ENCODE measurements around the gene GCLM. TPM values are rescaled to one million over a fixed set of nuclear protein-coding genes. Genes with fewer than 3 reads are reported as not detected.

GCLM gene
- total RNA-seq, 1 experiment from 2014 or later: 14.1 TPM

GRCh38 chr1:93910305-93910704, 1.1 kb upstream of the GCLM start:
- ATAC-seq: no peak
- ChIA-PET CTCF (interaction anchor here (0.6 to 2.2 kb wide), 21 partner anchors 9 to 606 kb away, joined by 3 to 21 read pairs (median 4); partner anchors contain the start of gene DNTTIP2), POLR2A (interaction anchor here (2.1 kb wide), 1 partner anchor 31 kb away, joined by 8 read pairs; the partner anchor contains the start of gene DNTTIP2)
- peaks cover 5% of the 10 kb centered on the region for H3K9me3 Mint-ChIP-seq
- peaks cover 22% of the 10 kb centered on the region for H3K27me3 Mint-ChIP-seq (ENCODE audit: low read depth)
- H3K4me1 Mint-ChIP-seq: peaks cover 29% of the 10 kb centered on the region
- no peak for DNase-seq (ENCODE audit: low spot score)
- TF ChIP-seq TEAD4 (CRISPR knock-in tag; IDR thresholded peaks at IDR 0.05) (no peak), ZNF416 (CRISPR knock-in tag; IDR thresholded peaks at IDR 0.05) (no peak), STAT6 (CRISPR knock-in tag; conservative IDR thresholded peaks at IDR 0.05; ENCODE audit: low read depth) (no peak), ZBTB21 (CRISPR knock-in tag; IDR thresholded peaks at IDR 0.05; ENCODE audit: borderline replicate concordance) (no peak), KAT7 (CRISPR knock-in tag; IDR thresholded peaks at IDR 0.05; ENCODE audit: borderline replicate concordance) (no peak), USF2 (CRISPR knock-in tag; IDR thresholded peaks at IDR 0.05) (no peak), E2F1 (CRISPR knock-in tag; IDR thresholded peaks at IDR 0.05) (no peak), JUN (CRISPR knock-in tag; IDR thresholded peaks at IDR 0.05) (no peak), RELA (CRISPR knock-in tag; IDR thresholded peaks at IDR 0.05; ENCODE audit: borderline replicate concordance) (no peak), HMGXB4 (CRISPR knock-in tag; IDR thresholded peaks at IDR 0.05) (no peak), IRF2 (CRISPR knock-in tag; IDR thresholded peaks at IDR 0.05; ENCODE audit: borderline replicate concordance, low read depth) (no peak), OVOL2 (CRISPR knock-in tag; IDR thresholded peaks at IDR 0.05; ENCODE audit: borderline replicate concordance) (no peak)
- peak overlapping the region; percentile 33; the same call in 1 of the 2 replicates for H3K27ac Mint-ChIP-seq
- H3K4me3 Mint-ChIP-seq: peak overlapping the region; percentile 70
- H3K36me3 Mint-ChIP-seq: no peaks in the 10 kb centered on the region

- no peaks in the 10 kb centered on the region for H3K9me3 Mint-ChIP-seq
- H3K4me3 Mint-ChIP-seq: peak overlapping the region; percentile 82
- ChIA-PET POLR2A (interaction anchor here (2.1 kb wide), 1 partner anchor 29 kb away, joined by 8 read pairs; the partner anchor contains the start of gene DNTTIP2), CTCF (interaction anchor here (0.6 to 2.2 kb wide), 8 partner anchors 11 to 131 kb away, joined by 3 to 21 read pairs (median 6); no protein-coding TSS in a partner anchor)
- no peak overlapping the region for H3K27ac Mint-ChIP-seq
- H3K4me1 Mint-ChIP-seq: peaks cover 25% of the 10 kb centered on the region
- DNase-seq (ENCODE audit: low spot score) (peak; percentile 52), ATAC-seq (peak; percentile 46)
- H3K36me3 Mint-ChIP-seq: no peaks in the 10 kb centered on the region
- H3K27me3 Mint-ChIP-seq (ENCODE audit: low read depth): peaks cover 18% of the 10 kb centered on the region
- TF ChIP-seq HMGXB4 (CRISPR knock-in tag; IDR thresholded peaks at IDR 0.05) (0 out of 2 replicates have a peak, but pooled peaks have one; percentile 42), KAT7 (CRISPR knock-in tag; IDR thresholded peaks at IDR 0.05; ENCODE audit: borderline replicate concordance) (no peak), FOXP4 (CRISPR knock-in tag; IDR thresholded peaks at IDR 0.05) (0 out of 2 replicates have a peak, but pooled peaks have one; percentile 4), CREM (CRISPR knock-in tag; IDR thresholded peaks at IDR 0.05) (0 out of 2 replicates have a peak, but pooled peaks have one; percentile 16), MAX (CRISPR knock-in tag; IDR thresholded peaks at IDR 0.05) (peak; percentile 25; the same call in 1 of the 2 replicates), FOXK1 (CRISPR knock-in tag; IDR thresholded peaks at IDR 0.05) (peak; percentile 17), FOXP1 (CRISPR knock-in tag; IDR thresholded peaks at IDR 0.05; ENCODE audit: borderline replicate concordance) (no peak; the same call in 1 of the 2 replicates), JUN (CRISPR knock-in tag; IDR thresholded peaks at IDR 0.05) (peak; percentile 72; the same call in 1 of the 2 replicates), ZNF671 (CRISPR knock-in tag; IDR thresholded peaks at IDR 0.05) (no peak), ETV6 (CRISPR knock-in tag; IDR thresholded peaks at IDR 0.05) (no peak), ATF3 (CRISPR knock-in tag; conservative IDR thresholded peaks at IDR 0.05) (no peak), MYBL2 (CRISPR knock-in tag; IDR thresholded peaks at IDR 0.05) (0 out of 2 replicates have a peak, but pooled peaks have one; percentile 22)
Observed at GRCh38 chr1:93908394-93909145, 660 bp downstream of the GCLM start.
